Lower leg skin (tissue), 4 donors: Measurements from ENCODE around the gene TRIM13. TPM values are rescaled to one million over a fixed set of nuclear protein-coding genes. Genes with fewer than 3 reads are reported as not detected.
A peak's percentile ranks its signal among the peaks of the same experiment; 100 is the strongest.

Experiments used
- DNase-seq, 2 donors: peaks; one replicate each; pipeline ENCODE4 v3.0.0-alpha.2; 2019; ENCODE audit warnings: low spot score in 2 of 2
- H3K4me3 ChIP-seq: fragments of 200-600 bp; sonication (generic); 2 replicates; pipeline ENCODE4 v1.5.1; 2017; ENCODE audit warnings: mild to moderate bottlenecking, low read depth; ENCODE audit not compliant: poor library complexity, severe bottlenecking
- CTCF ChIP-seq, 3 donors: fragments of 450-650 bp; IDR thresholded peaks; one replicate each; pipeline ENCODE4 v1.5.1; 2016; ENCODE audit warnings: antibody characterized with exemption in 3 of 3, mild to moderate bottlenecking in 3 of 3, moderate library complexity in 2 of 3
- POLR2A ChIP-seq, 2 donors: fragments of 450-650 bp; IDR thresholded peaks; one replicate each; pipeline ENCODE4 v1.6.1; 2016 to 2017; ENCODE audit warnings: antibody characterized with exemption in 2 of 2, mild to moderate bottlenecking in 1 of 2, moderate library complexity in 1 of 2
- WGBS, 2 donors: methylation state at CpG; one replicate each; pipeline ENCODE4 v1.1.5; 2018; 5-methylcytosine and 5-hydroxymethylcytosine counted together
- intact Hi-C: fragments of 100-400 bp; cut with DNase I; formaldehyde crosslinking; loops from one replicate; pipeline ENCODE4 v1.15.0; 2023; ENCODE audit warnings: low total_unique reads
- total RNA-seq, 4 donors: library from RNA; depleted of rRNA; stranded (reverse); fragments of >200 nt; gene quantifications; one replicate each; pipeline ENCODE4 v1.1.0, GENCODE V29; 2016

Gene TRIM13
- total RNA-seq, 4 donors from 2014 or later = 19.4 to 39.2 (median 27.5) TPM

- DNase-seq = no peak
- no peak overlapping the region for H3K4me3 ChIP-seq
- TF ChIP-seq CTCF (IDR thresholded peaks at IDR 0.05) (no peak), POLR2A (IDR thresholded peaks at IDR 0.05) (no peak)
- intact Hi-C loops = loop anchor here (10.0 kb wide), 1 partner anchor 131 kb away; no protein-coding TSS in a partner anchor
- WGBS, 2 donors = 82 to 84% methylated on average over 5 of the region's 5 CpGs
Observed at GRCh38 chr13:49993666-49994065, 3.2 kb upstream of the TRIM13 start.

GRCh38 chr13:49995625-49996101 lies 1.2 kb upstream of the TRIM13 start:
- no peak overlapping the region for H3K4me3 ChIP-seq
- TF ChIP-seq CTCF (IDR thresholded peaks at IDR 0.05) = no peak
- no peak for TF ChIP-seq POLR2A (IDR thresholded peaks at IDR 0.05)
- 37 to 42% methylated on average over 14 of the region's 14 CpGs for WGBS, 2 donors
- no peak for DNase-seq
- intact Hi-C loops = loop anchor here (10.0 kb wide), 1 partner anchor 129 kb away; no protein-coding TSS in a partner anchor

- peak; percentile 89 to 98 for DNase-seq
- intact Hi-C loops = loop anchor here (10.0 kb wide), 1 partner anchor 128 kb away; no protein-coding TSS in a partner anchor
- WGBS, 2 donors = 1 to 2% methylated on average over 37 to 53 of the region's 68 CpGs
- TF ChIP-seq POLR2A (IDR thresholded peaks at IDR 0.05) = no peak
- no peak for TF ChIP-seq CTCF (IDR thresholded peaks at IDR 0.05)
- H3K4me3 ChIP-seq = peak overlapping the region; percentile 65
Observed at GRCh38 chr13:49996161-49996915, 504 bp upstream of the TRIM13 start.

GRCh38 chr13:49997955-49998354 lies 1.1 kb downstream of the TRIM13 start:
- no peak for DNase-seq
- intact Hi-C loops = loop anchor here (10.0 kb wide), 1 partner anchor 127 kb away; no protein-coding TSS in a partner anchor
- H3K4me3 ChIP-seq = no peak overlapping the region
- 9% methylated on average over 4 of the region's 4 CpGs for WGBS, 2 donors
- TF ChIP-seq POLR2A (IDR thresholded peaks at IDR 0.05) (no peak), CTCF (IDR thresholded peaks at IDR 0.05) (no peak)

GRCh38 chr13:49998714-49999624 lies 2.1 kb downstream of the TRIM13 start:
- TF ChIP-seq POLR2A (IDR thresholded peaks at IDR 0.05) (no peak), CTCF (IDR thresholded peaks at IDR 0.05) (no peak)
- H3K4me3 ChIP-seq = no peak overlapping the region
- intact Hi-C loops = loop anchor here (10.0 kb wide), 1 partner anchor 126 kb away; no protein-coding TSS in a partner anchor
- no peak for DNase-seq
- WGBS, 2 donors = 72 to 74% methylated on average over 22 of the region's 22 CpGs
